Retina (tissue), 1 donor: ENCODE measurements around the gene GABBR1.

Experiments used
- DNase-seq: peaks from one replicate; pipeline ENCODE4 v3.0.0-alpha.2; 2016

Gene GABBR1

GRCh38 chr6:29524044-29524443 lies 108.9 kb downstream of the GABBR1 start:
- DNase-seq = no peak

- DNase-seq = no peak
These were observed 110.8 kb downstream of the GABBR1 start for GRCh38 chr6:29522227-29522626.

- DNase-seq = no peak
These were observed 111.8 kb downstream of the GABBR1 start for GRCh38 chr6:29521006-29521680.

GRCh38 chr6:29520232-29520631 lies 112.8 kb downstream of the GABBR1 start:
- DNase-seq = no peak

GRCh38 chr6:29519291-29520010 lies 113.5 kb downstream of the GABBR1 start:
- no peak for DNase-seq

GRCh38 chr6:29517728-29518440 lies 115.1 kb downstream of the GABBR1 start:
- DNase-seq = no peak

GRCh38 chr6:29517245-29517644 lies 115.7 kb downstream of the GABBR1 start:
- DNase-seq = no peak

- no peak for DNase-seq
These were observed 116.9 kb downstream of the GABBR1 start for GRCh38 chr6:29516108-29516507.

- no peak for DNase-seq
These were observed 122.2 kb downstream of the GABBR1 start for GRCh38 chr6:29510746-29511300.

GRCh38 chr6:29510202-29510601 lies 122.8 kb downstream of the GABBR1 start:
- DNase-seq = peak; percentile 35
